Memory B cell (primary cell): Measurements from ENCODE around the gene HHIPL1.

Experiments used
- ATAC-seq: fragments of 150-1000 bp; cut with Tn5 transposase; 2 replicates; pipeline ENCODE4 v1.10.0; 2021; ENCODE audit warnings: low read depth, mild to moderate bottlenecking, moderate library complexity
- DNase-seq, 2 donors: peaks; one replicate each; pipeline ENCODE4 v3.0.0; 2022; ENCODE audit warnings: low spot score in 2 of 2
- H3K27ac Mint-ChIP-seq: one replicate; pipeline ENCODE4 v1.8.0; 2022; ENCODE audit warnings: mild to moderate bottlenecking, moderate library complexity, mixed read lengths
- H3K27me3 Mint-ChIP-seq: one replicate; pipeline ENCODE4 v1.8.0; 2022; ENCODE audit warnings: mixed read lengths
- H3K36me3 Mint-ChIP-seq: one replicate; pipeline ENCODE4 v1.8.0; 2022; ENCODE audit warnings: mild to moderate bottlenecking, mixed read lengths
- H3K4me1 Mint-ChIP-seq: one replicate; pipeline ENCODE4 v1.8.0; 2022; ENCODE audit warnings: mixed read lengths
- H3K4me3 Mint-ChIP-seq: one replicate; pipeline ENCODE4 v1.8.0; 2022; ENCODE audit warnings: mild to moderate bottlenecking, moderate library complexity, mixed read lengths
- H3K9me3 Mint-ChIP-seq: one replicate; pipeline ENCODE4 v1.8.0; 2022; ENCODE audit warnings: mixed read lengths

Gene HHIPL1

GRCh38 chr14:99619835-99620834 lies 24.8 kb upstream of the HHIPL1 start:
- DNase-seq (no peak), ATAC-seq (no peak)
- H3K27ac Mint-ChIP-seq, result no peak overlapping the region
- H3K9me3 Mint-ChIP-seq, result no peaks in the 10 kb centered on the region
- H3K36me3 Mint-ChIP-seq, result no peaks in the 10 kb centered on the region
- peaks cover 3% of the 10 kb centered on the region for H3K4me1 Mint-ChIP-seq
- no peak overlapping the region for H3K4me3 Mint-ChIP-seq
- H3K27me3 Mint-ChIP-seq, result peaks cover 22% of the 10 kb centered on the region

- no peak overlapping the region for H3K27ac Mint-ChIP-seq
- H3K36me3 Mint-ChIP-seq, result no peaks in the 10 kb centered on the region
- ATAC-seq (no peak), DNase-seq (no peak)
- H3K9me3 Mint-ChIP-seq, result no peaks in the 10 kb centered on the region
- no peak overlapping the region for H3K4me3 Mint-ChIP-seq
- H3K4me1 Mint-ChIP-seq, result peaks cover 5% of the 10 kb centered on the region
- peaks cover 24% of the 10 kb centered on the region for H3K27me3 Mint-ChIP-seq
Measured at GRCh38 chr14:99621948-99622347, 23.0 kb upstream of the HHIPL1 start.

GRCh38 chr14:99624024-99624423 lies 20.9 kb upstream of the HHIPL1 start:
- Mint-ChIP-seq H3K36me3 (no peaks in the 10 kb centered on the region), H3K27ac (no peak overlapping the region), H3K27me3 (peaks cover 29% of the 10 kb centered on the region), H3K4me3 (no peak overlapping the region), H3K4me1 (peaks cover 5% of the 10 kb centered on the region), H3K9me3 (no peaks in the 10 kb centered on the region)
- DNase-seq (no peak), ATAC-seq (no peak)

- ATAC-seq (no peak), DNase-seq (no peak)
- Mint-ChIP-seq H3K4me1 (peaks cover 5% of the 10 kb centered on the region), H3K36me3 (no peaks in the 10 kb centered on the region), H3K9me3 (no peaks in the 10 kb centered on the region), H3K27ac (no peak overlapping the region), H3K4me3 (no peak overlapping the region), H3K27me3 (peaks cover 29% of the 10 kb centered on the region)
Measured at GRCh38 chr14:99624971-99625370, 20.0 kb upstream of the HHIPL1 start.

- H3K9me3 Mint-ChIP-seq, result no peaks in the 10 kb centered on the region
- no peak overlapping the region for H3K27ac Mint-ChIP-seq
- H3K4me1 Mint-ChIP-seq, result peaks cover 5% of the 10 kb centered on the region
- no peak for ATAC-seq
- no peak overlapping the region for H3K4me3 Mint-ChIP-seq
- no peak for DNase-seq
- peaks cover 29% of the 10 kb centered on the region for H3K27me3 Mint-ChIP-seq
- H3K36me3 Mint-ChIP-seq, result no peaks in the 10 kb centered on the region
Measured at GRCh38 chr14:99625476-99625875, 19.5 kb upstream of the HHIPL1 start.

GRCh38 chr14:99626041-99626648 lies 18.8 kb upstream of the HHIPL1 start:
- Mint-ChIP-seq H3K27ac (no peak overlapping the region), H3K27me3 (peaks cover 30% of the 10 kb centered on the region), H3K9me3 (no peaks in the 10 kb centered on the region), H3K4me3 (no peak overlapping the region), H3K36me3 (no peaks in the 10 kb centered on the region), H3K4me1 (peaks cover 5% of the 10 kb centered on the region)
- DNase-seq (no peak), ATAC-seq (no peak)

GRCh38 chr14:99627100-99627499 lies 17.8 kb upstream of the HHIPL1 start:
- H3K27me3 Mint-ChIP-seq, result peaks cover 29% of the 10 kb centered on the region
- ATAC-seq, result no peak

GRCh38 chr14:99627510-99628381 lies 17.2 kb upstream of the HHIPL1 start:
- Mint-ChIP-seq H3K9me3 (no peaks in the 10 kb centered on the region), H3K4me3 (no peak overlapping the region), H3K36me3 (no peaks in the 10 kb centered on the region), H3K27ac (no peak overlapping the region), H3K27me3 (peaks cover 31% of the 10 kb centered on the region), H3K4me1 (peaks cover 5% of the 10 kb centered on the region)
- ATAC-seq (no peak), DNase-seq (no peak)

More at GRCh38 chr14:99627100-99627499, 17.8 kb upstream of the HHIPL1 start:
- DNase-seq, result no peak
- Mint-ChIP-seq H3K27ac (no peak overlapping the region), H3K4me1 (peaks cover 5% of the 10 kb centered on the region), H3K9me3 (no peaks in the 10 kb centered on the region), H3K36me3 (no peaks in the 10 kb centered on the region), H3K4me3 (no peak overlapping the region)

GRCh38 chr14:99628887-99629618 lies 15.9 kb upstream of the HHIPL1 start:
- no peaks in the 10 kb centered on the region for H3K36me3 Mint-ChIP-seq
- peaks cover 5% of the 10 kb centered on the region for H3K4me1 Mint-ChIP-seq
- H3K9me3 Mint-ChIP-seq, result no peaks in the 10 kb centered on the region
- no peak overlapping the region for H3K27ac Mint-ChIP-seq
- peak; percentile 69 for ATAC-seq
- peak; percentile 15 to 57 for DNase-seq
- H3K4me3 Mint-ChIP-seq, result no peak overlapping the region
- H3K27me3 Mint-ChIP-seq, result peaks cover 30% of the 10 kb centered on the region

- no peak for ATAC-seq
- no peak for DNase-seq
- no peak overlapping the region for H3K27ac Mint-ChIP-seq
- H3K4me3 Mint-ChIP-seq, result no peak overlapping the region
- no peaks in the 10 kb centered on the region for H3K36me3 Mint-ChIP-seq
- peaks cover 3% of the 10 kb centered on the region for H3K4me1 Mint-ChIP-seq
- H3K9me3 Mint-ChIP-seq, result no peaks in the 10 kb centered on the region
- peaks cover 26% of the 10 kb centered on the region for H3K27me3 Mint-ChIP-seq
Measured at GRCh38 chr14:99630202-99630601, 14.7 kb upstream of the HHIPL1 start.

GRCh38 chr14:99632410-99633035 lies 12.4 kb upstream of the HHIPL1 start:
- H3K27ac Mint-ChIP-seq, result no peak overlapping the region
- DNase-seq (no peak), ATAC-seq (no peak)
- peaks cover 23% of the 10 kb centered on the region for H3K27me3 Mint-ChIP-seq
- H3K36me3 Mint-ChIP-seq, result no peaks in the 10 kb centered on the region
- H3K4me1 Mint-ChIP-seq, result no peaks in the 10 kb centered on the region
- H3K4me3 Mint-ChIP-seq, result no peak overlapping the region
- no peaks in the 10 kb centered on the region for H3K9me3 Mint-ChIP-seq

- no peak for ATAC-seq
- H3K4me1 Mint-ChIP-seq, result no peaks in the 10 kb centered on the region
- no peaks in the 10 kb centered on the region for H3K9me3 Mint-ChIP-seq
- H3K4me3 Mint-ChIP-seq, result no peak overlapping the region
- H3K36me3 Mint-ChIP-seq, result no peaks in the 10 kb centered on the region
- peaks cover 19% of the 10 kb centered on the region for H3K27me3 Mint-ChIP-seq
- DNase-seq, result no peak
- no peak overlapping the region for H3K27ac Mint-ChIP-seq
Measured at GRCh38 chr14:99633141-99633540, 11.8 kb upstream of the HHIPL1 start.

GRCh38 chr14:99633918-99634317 lies 11.0 kb upstream of the HHIPL1 start:
- no peaks in the 10 kb centered on the region for H3K4me1 Mint-ChIP-seq
- DNase-seq (no peak), ATAC-seq (no peak)
- no peaks in the 10 kb centered on the region for H3K36me3 Mint-ChIP-seq
- H3K27ac Mint-ChIP-seq, result no peak overlapping the region
- no peak overlapping the region for H3K4me3 Mint-ChIP-seq
- H3K9me3 Mint-ChIP-seq, result no peaks in the 10 kb centered on the region
- H3K27me3 Mint-ChIP-seq, result peaks cover 19% of the 10 kb centered on the region
